H9 (cell line): ENCODE data around the gene ALKBH8. TPM values are rescaled to one million over a fixed set of nuclear protein-coding genes. Genes with fewer than 3 reads are reported as not detected.
A peak's percentile ranks its signal among the peaks of the same experiment; 100 is the strongest.
"Not testable (repeated sequence)": the region's sequence is repeated elsewhere in the genome, so short reads cannot be mapped to it uniquely, and the experiment has no call there.

Experiments
- DNase-seq: peaks from one replicate; pipeline ENCODE4 v3.0.0-alpha.2; 2017
- H2AFZ ChIP-seq: one replicate; pipeline ENCODE4 v1.6.1; 2013; ENCODE audit warnings: mild to moderate bottlenecking, low read length, control low read depth, moderate library complexity
- H2AK5ac ChIP-seq: 2 replicates; pipeline ENCODE4 v1.6.1; 2013; ENCODE audit warnings: low read length, control low read depth, mixed read lengths; ENCODE audit not compliant: insufficient read length
- H2BK120ac ChIP-seq: one replicate; pipeline ENCODE4 v1.6.1; 2013; ENCODE audit warnings: low read depth, mild to moderate bottlenecking, low read length, control low read depth, inconsistent platforms; ENCODE audit not compliant: poor library complexity, severe bottlenecking
- H2BK12ac ChIP-seq: 2 replicates; pipeline ENCODE4 v1.6.1; 2013; ENCODE audit warnings: low read length, control low read depth, mixed read lengths, low read depth; ENCODE audit not compliant: insufficient read length
- H2BK15ac ChIP-seq: 2 replicates; pipeline ENCODE4 v1.6.1; 2013; ENCODE audit warnings: low read depth, low read length, control low read depth
- H2BK20ac ChIP-seq: one replicate; pipeline ENCODE4 v1.6.1; 2013; ENCODE audit warnings: low read depth, mild to moderate bottlenecking, low read length, control low read depth, inconsistent platforms; ENCODE audit not compliant: poor library complexity, severe bottlenecking
- H2BK5ac ChIP-seq: 2 replicates; pipeline ENCODE4 v1.6.1; 2013; ENCODE audit warnings: low read length, control low read depth, mixed read lengths; ENCODE audit not compliant: insufficient read length
- H3K14ac ChIP-seq: 2 replicates; pipeline ENCODE4 v1.6.1; 2013; ENCODE audit warnings: low read length, control low read depth; ENCODE audit not compliant: insufficient read depth
- H3K18ac ChIP-seq: 2 replicates; pipeline ENCODE4 v1.6.1; 2013; ENCODE audit warnings: low read depth, mild to moderate bottlenecking, mixed read lengths, low read length, control low read depth; ENCODE audit not compliant: insufficient read length
- H3K23ac ChIP-seq: 2 replicates; pipeline ENCODE4 v1.6.1; 2013; ENCODE audit warnings: low read length, control low read depth, mixed read lengths, low read depth; ENCODE audit not compliant: insufficient read length
- H3K23me2 ChIP-seq: 2 replicates; pipeline ENCODE4 v1.6.1; 2013; ENCODE audit warnings: low read depth, mild to moderate bottlenecking, mixed read lengths, low read length, control low read depth; ENCODE audit not compliant: insufficient read length, poor library complexity, severe bottlenecking
- H3K27ac ChIP-seq: 2 replicates; pipeline ENCODE4 v1.5.1; 2013; ENCODE audit warnings: low read length, control low read depth, mixed read lengths, low read depth; ENCODE audit not compliant: insufficient read length
- H3K27me3 ChIP-seq: 2 replicates; pipeline ENCODE4 v1.6.1; 2013; ENCODE audit warnings: low read length, control low read depth, inconsistent platforms; ENCODE audit not compliant: insufficient read depth
- H3K4ac ChIP-seq: 2 replicates; pipeline ENCODE4 v1.6.1; 2013; ENCODE audit warnings: low read depth, mild to moderate bottlenecking, control low read depth, inconsistent platforms, low read length, moderate library complexity
- H3K4me1 ChIP-seq: 2 replicates; pipeline ENCODE4 v1.6.1; 2013; ENCODE audit warnings: low read length, control low read depth, inconsistent platforms; ENCODE audit not compliant: insufficient read depth
- H3K4me2 ChIP-seq: 2 replicates; pipeline ENCODE4 v1.6.1; 2013; ENCODE audit warnings: low read length, control low read depth, mixed read lengths; ENCODE audit not compliant: insufficient read length, insufficient read depth
- H3K56ac ChIP-seq: 2 replicates; pipeline ENCODE4 v1.6.1; 2013; ENCODE audit warnings: low read depth, mild to moderate bottlenecking, mixed read lengths, low read length, control low read depth; ENCODE audit not compliant: insufficient read length
- H3K79me1 ChIP-seq: 2 replicates; pipeline ENCODE4 v1.6.1; 2013; ENCODE audit warnings: low read depth, mild to moderate bottlenecking, moderate library complexity, low read length, control low read depth, inconsistent platforms; ENCODE audit not compliant: insufficient read depth, poor library complexity, severe bottlenecking
- H3K79me2 ChIP-seq: 2 replicates; pipeline ENCODE4 v1.6.1; 2013; ENCODE audit warnings: low read length, control low read depth, inconsistent platforms; ENCODE audit not compliant: insufficient read depth
- H3K9ac ChIP-seq: 2 replicates; pipeline ENCODE4 v1.6.1; 2013; ENCODE audit warnings: low read length, control low read depth, mixed read lengths; ENCODE audit not compliant: insufficient read length; ENCODE audit errors: extremely low read depth
- H3K9me3 ChIP-seq: one replicate; pipeline ENCODE4 v1.6.1; 2013; ENCODE audit warnings: low read depth, low read length, inconsistent platforms; ENCODE audit not compliant: control insufficient read depth
- H3T11ph ChIP-seq: one replicate; pipeline ENCODE4 v1.6.1; 2013; ENCODE audit warnings: mild to moderate bottlenecking, low read length, control low read depth, inconsistent platforms
- H4K20me1 ChIP-seq: one replicate; pipeline ENCODE4 v1.6.1; 2013; ENCODE audit not compliant: control insufficient read depth, insufficient read length, insufficient read depth
- H4K5ac ChIP-seq: 2 replicates; pipeline ENCODE4 v1.6.1; 2013; ENCODE audit warnings: low read depth, mild to moderate bottlenecking, mixed read lengths, low read length, control low read depth; ENCODE audit not compliant: insufficient read length
- H4K8ac ChIP-seq: replicated peaks from 2 replicates; pipeline ENCODE4 v1.6.1; 2013; ENCODE audit warnings: low read length, control low read depth, mixed read lengths, low read depth; ENCODE audit not compliant: insufficient read length
- H4K91ac ChIP-seq: 2 replicates; pipeline ENCODE4 v1.6.1; 2013; ENCODE audit warnings: low read depth, mild to moderate bottlenecking, moderate library complexity, mixed read lengths, low read length, control low read depth; ENCODE audit not compliant: insufficient read length
- H3K27ac Mint-ChIP-seq, 3 experiments: 2 replicates in 2 of 3; 3 replicates in 1 of 3; pipeline ENCODE4 v1.8.0; 2020 to 2021; ENCODE audit warnings: mixed read lengths in 3 of 3, mild to moderate bottlenecking in 1 of 3, moderate library complexity in 1 of 3
- H3K27me3 Mint-ChIP-seq: 2 replicates; pipeline ENCODE4 v1.8.0; 2021; ENCODE audit warnings: low read depth, mild to moderate bottlenecking, moderate library complexity, mixed read lengths
- H3K36me3 Mint-ChIP-seq, 3 experiments: 2 replicates in 2 of 3; 3 replicates in 1 of 3; pipeline ENCODE4 v1.8.0; 2020 to 2021; ENCODE audit warnings: low read depth in 3 of 3, mixed read lengths in 3 of 3; ENCODE audit not compliant: insufficient read depth in 1 of 3
- H3K4me1 Mint-ChIP-seq, 2 experiments: 2 replicates each; pipeline ENCODE4 v1.8.0; 2020; ENCODE audit warnings: mixed read lengths in 2 of 2
- H3K4me3 Mint-ChIP-seq, 2 experiments: 2 replicates in 1 of 2; 3 replicates in 1 of 2; pipeline ENCODE4 v1.8.0; 2020 to 2021; ENCODE audit warnings: mild to moderate bottlenecking in 2 of 2, mixed read lengths in 2 of 2, moderate library complexity in 1 of 2
- H3K9me3 Mint-ChIP-seq, 2 experiments: 2 replicates in 1 of 2; 3 replicates in 1 of 2; pipeline ENCODE4 v1.8.0; 2020; ENCODE audit warnings: mild to moderate bottlenecking in 2 of 2, mixed read lengths in 2 of 2, moderate library complexity in 1 of 2
- CTCF ChIP-seq: fragments of 200-600 bp; sonication (generic); conservative IDR thresholded peaks from 3 replicates; pipeline ENCODE4 v1.8.0; 2021; ENCODE audit warnings: antibody characterized with exemption, mild to moderate bottlenecking
- WGBS: extraction: QIAGEN DNeasy Blood & Tissue Kit; methylation state at CpG from one replicate; pipeline ENCODE4 v1.1.7; 2013; ENCODE audit warnings: missing lambda C conversion rate, low lambda C conversion rate, mixed read lengths; ENCODE audit not compliant: insufficient read length; ENCODE audit errors: extremely low coverage; 5-methylcytosine and 5-hydroxymethylcytosine counted together
- total RNA-seq: library from RNA; stranded (reverse); gene quantifications from 2 replicates; pipeline ENCODE4 v1.2.1, GENCODE V29; 2021

The ALKBH8 gene
- total RNA-seq, 1 experiment from 2014 or later, result 12.7 TPM

- H3K79me1 ChIP-seq, H3K14ac ChIP-seq, H4K91ac ChIP-seq, H2AFZ ChIP-seq, H2BK15ac ChIP-seq, H2BK120ac ChIP-seq, H3K36me3 Mint-ChIP-seq, H3K4me2 ChIP-seq, H3K9ac ChIP-seq, H3K18ac ChIP-seq, H3K4ac ChIP-seq, H4K8ac ChIP-seq, H3T11ph ChIP-seq, H2BK12ac ChIP-seq, H3K9me3 Mint-ChIP-seq, H3K27me3 ChIP-seq, H2AK5ac ChIP-seq, H3K27ac Mint-ChIP-seq, H4K20me1 ChIP-seq, H3K79me2 ChIP-seq, H4K5ac ChIP-seq, H3K27ac ChIP-seq, H3K4me3 Mint-ChIP-seq, H3K9me3 ChIP-seq, DNase-seq, H3K23me2 ChIP-seq, H3K56ac ChIP-seq, H2BK5ac ChIP-seq, H3K4me1 ChIP-seq, H2BK20ac ChIP-seq, H3K23ac ChIP-seq, H3K27me3 Mint-ChIP-seq: not testable (repeated sequence)
- peaks cover 14 to 21% of the 10 kb centered on the region in 2 experiments for H3K4me1 Mint-ChIP-seq
- TF ChIP-seq CTCF, result peak; percentile 78
- WGBS, result no CpG with 5 or more reads among the region's 2 CpGs
These were observed 11.2 kb upstream of the ALKBH8 start for GRCh38 chr11:107576497-107577345.
